GM12878 (cell line): ENCODE measurements around the gene RPS19BP1. TPM values are rescaled to one million over a fixed set of nuclear protein-coding genes. Genes with fewer than 3 reads are reported as not detected.

ENCODE experiments used
- ATAC-seq: fragments of 200-7000 bp; cut with Tn5 transposase; 3 replicates; pipeline ENCODE4 v1.9.1; 2020; ENCODE audit warnings: mild to moderate bottlenecking, moderate library complexity
- BruUV-seq: library from RNA; stranded (reverse); fragments of 400-500 nt; replicated peaks from 2 replicates; lab custom pipeline; 2021; lab: Mats Ljungman, UMichigan
- CTCF ChIA-PET: fragments of 300-600 bp; sonication (Branson Sonifier 250); formaldehyde crosslinking; extraction: SDS; loops from one replicate; lab custom pipeline; 2021; ENCODE audit warnings: inconsistent platforms; lab: Yijun Ruan, JAX
- POLR2A ChIA-PET: fragments of 350-600 bp; formaldehyde crosslinking; extraction: SDS; loops from one replicate; lab custom pipeline; 2021; ENCODE audit warnings: inconsistent platforms; lab: Charles Lee
- RAD21 ChIA-PET: fragments of 300-600 bp; sonication (Branson Sonifier 250); formaldehyde crosslinking; loops from one replicate; lab custom pipeline; 2023; ENCODE audit warnings: antibody characterized with exemption; ENCODE audit not compliant: unreplicated experiment; lab: Charles Lee
- SMC1A ChIA-PET: fragments of 300-600 bp; sonication (Branson Sonifier 250); formaldehyde crosslinking; loops from one replicate; lab custom pipeline; 2023; ENCODE audit not compliant: unreplicated experiment, uncharacterized antibody; lab: Charles Lee
- DNase-seq: peaks from one replicate; pipeline ENCODE4 v3.0.0-alpha.2; 2011; ENCODE audit warnings: low read depth, low spot score
- FAIRE-seq: peaks from 3 replicates; lab custom pipeline; 2011; peaks lifted over from hg19 to GRCh38; lab: Jason Lieb, UNC
- H2AFZ ChIP-seq: 2 replicates; pipeline ENCODE4 v1.6.0; 2011; ENCODE audit warnings: low read depth, low read length, control low read depth; ENCODE audit not compliant: control insufficient read depth
- H3K27ac ChIP-seq: 2 replicates; pipeline ENCODE4 v1.5.1; 2011; ENCODE audit warnings: control low read depth; ENCODE audit not compliant: control insufficient read depth, insufficient read depth
- H3K27me3 ChIP-seq, 2 experiments: replicated peaks in 1 of 2; 2 replicates each; pipeline versions ENCODE4 v1.6.0 to v1.6.1; 2011; ENCODE audit warnings: low read length in 1 of 2; ENCODE audit not compliant: control insufficient read depth in 2 of 2, insufficient read depth in 2 of 2
- H3K36me3 ChIP-seq, 2 experiments: 2 replicates each; pipeline ENCODE4 v1.5.1; 2011; ENCODE audit warnings: low read length in 1 of 2; ENCODE audit not compliant: control insufficient read depth in 2 of 2, insufficient read depth in 2 of 2
- H3K4me1 ChIP-seq: 2 replicates; pipeline ENCODE4 v1.6.1; 2011; ENCODE audit warnings: mild to moderate bottlenecking, low read length, moderate library complexity, mixed read lengths; ENCODE audit not compliant: control insufficient read depth, insufficient read depth
- H3K4me2 ChIP-seq: 2 replicates; pipeline ENCODE4 v1.6.0; 2011; ENCODE audit warnings: control low read depth; ENCODE audit not compliant: control insufficient read depth, insufficient read depth
- H3K4me3 ChIP-seq: fragments of 200-600 bp; sonication (generic); 2 replicates; pipeline ENCODE4 v1.5.1; 2016
- H3K79me2 ChIP-seq: 2 replicates; pipeline ENCODE4 v1.6.0; 2011; ENCODE audit warnings: low read length; ENCODE audit not compliant: control insufficient read depth, insufficient read depth
- H3K9ac ChIP-seq: 2 replicates; pipeline ENCODE4 v1.8.0; 2011; ENCODE audit warnings: low read length, control low read depth, mixed read lengths; ENCODE audit not compliant: control insufficient read depth, insufficient read depth
- H3K9me3 ChIP-seq: replicated peaks from 3 replicates; pipeline ENCODE4 v1.5.1; 2011; ENCODE audit warnings: mild to moderate bottlenecking, low read length; ENCODE audit not compliant: control insufficient read depth, insufficient read depth
- H4K20me1 ChIP-seq: 2 replicates; pipeline ENCODE4 v1.6.0; 2011; ENCODE audit not compliant: control insufficient read depth, insufficient read depth
- ATF2 ChIP-seq: IDR thresholded peaks from 2 replicates; pipeline ENCODE4 v1.6.1; 2012; ENCODE audit warnings: low read length, inconsistent platforms
- CHD1 ChIP-seq: IDR thresholded peaks from 2 replicates; pipeline ENCODE4 v1.6.1; 2012; ENCODE audit warnings: low read depth, low read length, improper control_type of control experiment
- HCFC1 ChIP-seq: fragments of 150-350 bp; IDR thresholded peaks from 2 replicates; pipeline ENCODE4 v1.6.1; 2014; ENCODE audit warnings: low read length
- HDGF ChIP-seq: fragments of 450-650 bp; IDR thresholded peaks from 2 replicates; pipeline ENCODE4 v1.6.1; 2016; ENCODE audit warnings: antibody characterized with exemption
- MXI1 ChIP-seq: fragments of 150-350 bp; IDR thresholded peaks from 2 replicates; pipeline ENCODE4 v1.6.1; 2011; ENCODE audit warnings: low read depth, mild to moderate bottlenecking, inconsistent platforms, low read length, improper control_type of control experiment
- NFYB ChIP-seq: IDR thresholded peaks from 2 replicates; pipeline ENCODE4 v1.6.1; 2011; ENCODE audit warnings: low read depth, mild to moderate bottlenecking, low read length, improper control_type of control experiment, moderate library complexity; ENCODE audit not compliant: insufficient read depth
- NR2C1 ChIP-seq: fragments of 450-650 bp; IDR thresholded peaks from 2 replicates; pipeline ENCODE4 v1.6.1; 2017; ENCODE audit warnings: antibody characterized with exemption, mild to moderate bottlenecking, moderate library complexity
- RAD51 ChIP-seq: fragments of 450-650 bp; IDR thresholded peaks from 2 replicates; pipeline ENCODE4 v1.6.1; 2016; ENCODE audit warnings: moderate library complexity, mild to moderate bottlenecking, inconsistent platforms
- RB1 ChIP-seq: fragments of 450-650 bp; formaldehyde crosslinking; IDR thresholded peaks from 2 replicates; pipeline ENCODE4 v1.6.1; 2017; ENCODE audit warnings: mild to moderate bottlenecking, borderline replicate concordance
- TAF1 ChIP-seq: IDR thresholded peaks from 2 replicates; pipeline ENCODE4 v1.6.1; 2011; ENCODE audit warnings: mild to moderate bottlenecking, low read depth, low read length, borderline replicate concordance
- TBL1XR1 ChIP-seq: IDR thresholded peaks from 2 replicates; pipeline ENCODE4 v1.6.1; 2012; ENCODE audit warnings: low read depth, low read length, improper control_type of control experiment
- YBX1 ChIP-seq: fragments of 450-650 bp; IDR thresholded peaks from 2 replicates; pipeline ENCODE4 v1.6.1; 2016; ENCODE audit warnings: antibody characterized with exemption
- YY1 ChIP-seq: IDR thresholded peaks from 2 replicates; pipeline ENCODE4 v1.6.1; 2011; ENCODE audit warnings: low read depth, mild to moderate bottlenecking, low read length
- ZBED1 ChIP-seq: IDR thresholded peaks from 2 replicates; pipeline ENCODE4 v1.6.1; 2016; ENCODE audit warnings: borderline replicate concordance
- ZNF207 ChIP-seq: fragments of 450-650 bp; IDR thresholded peaks from 2 replicates; pipeline ENCODE4 v1.6.1; 2014; ENCODE audit warnings: antibody characterized with exemption, mild to moderate bottlenecking, borderline replicate concordance
- WGBS: methylation state at CpG from one replicate; pipeline ENCODE4 v1.1.6; 2016; ENCODE audit warnings: low lambda C conversion rate; ENCODE audit not compliant: insufficient replicate concordance, insufficient coverage; ENCODE audit errors: missing lambda C conversion rate; 5-methylcytosine and 5-hydroxymethylcytosine counted together
- in situ Hi-C: fragments of 300-500 bp; cut with MboI; formaldehyde crosslinking; loops from 9 replicates; pipeline ENCODE4 v1.14.3; 2018; ENCODE audit warnings: mixed read lengths
- intact Hi-C: fragments of 100-400 bp; cut with micrococcal nuclease; formaldehyde crosslinking; loops from one replicate; pipeline ENCODE4 v1.14.2; 2022; ENCODE audit not compliant: unreplicated experiment
- polyA plus RNA-seq, 11 experiments: library from polyadenylated mRNA; depleted of rRNA in 4 of 11; unstranded in 6 of 11; stranded (reverse) in 5 of 11; fragments of >200 nt; fragmentation: Nextera tagmentation in 4 of 11; fragmentation: Illumina TruSeq in 1 of 11; extraction: Ambion mirVana in 4 of 11; extraction: Trizol in 1 of 11; gene quantifications; 1 replicate in 1 of 11; 2 replicates in 10 of 11; pipeline versions ENCODE4 v1.2.1 to v1.2.3, GENCODE V29; 2011 to 2016; ENCODE audit warnings: inconsistent platforms in 2 of 11, missing spikeins in 2 of 11, low read depth in 1 of 11
- total RNA-seq, 4 experiments: library from RNA; depleted of rRNA in 3 of 4; stranded (reverse); fragments of >200 nt in 3 of 4; fragmentation: Illumina TruSeq in 1 of 4; extraction: Trizol in 1 of 4; gene quantifications; 2 replicates each; pipeline versions ENCODE4 v1.2.1 to v1.2.3, GENCODE V29; 2013 to 2021

Gene RPS19BP1
- total and polyA plus RNA-seq, 10 of the 15 experiments (the other 5 are each of a cell fraction or from before 2014, with no cell fraction given): 2.7 to 206 (median 78.6) TPM

- TF ChIP-seq ATF2 (no peak), ZBED1 (no peak), TAF1 (no peak), RAD51 (no peak), HDGF (no peak), RB1 (no peak), CHD1 (no peak)
These were observed 21.6 kb upstream of the RPS19BP1 start (continued) for GRCh38 chr22:39554151-39554550.

DNA sequence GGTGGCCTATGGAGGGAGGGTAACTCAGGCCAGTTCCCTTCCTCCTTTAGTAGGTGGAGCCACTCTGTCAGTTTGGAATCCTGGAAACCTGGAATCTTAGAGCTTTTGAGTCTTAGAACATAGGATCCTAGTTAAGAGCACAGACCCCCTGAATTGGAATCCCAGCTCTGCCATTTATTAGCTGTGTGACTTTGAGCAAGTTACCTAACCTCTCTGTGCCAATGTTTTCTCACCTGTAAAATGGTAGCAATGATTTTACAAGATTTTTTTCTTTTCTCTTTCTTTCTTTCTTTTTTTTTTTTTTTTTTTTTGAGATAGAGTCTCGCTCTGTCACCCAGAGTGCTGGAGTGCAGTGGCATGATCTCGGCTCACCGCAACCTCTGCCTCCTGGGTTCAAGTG lies 20.9 kb upstream of the RPS19BP1 start:
- H3K9me3 ChIP-seq: no peaks in the 10 kb centered on the region
- H3K9ac ChIP-seq: no peak overlapping the region
- DNase-seq (no peak), ATAC-seq (no peak)
- no peak overlapping the region for H3K27ac ChIP-seq
- no peaks in the 10 kb centered on the region for H3K79me2 ChIP-seq
- ChIA-PET CTCF (no interaction called here), RAD21 (interaction anchor here (0.7 kb wide), 1 partner anchor 237 kb away, joined by 3 read pairs; no protein-coding TSS in a partner anchor), SMC1A (no interaction called here)
- no peak overlapping the region for H2AFZ ChIP-seq
- H4K20me1 ChIP-seq: no peaks in the 10 kb centered on the region
- TF ChIP-seq YY1 (no peak), NR2C1 (no peak), NFYB (no peak), TBL1XR1 (no peak), MXI1 (no peak), ZNF207 (no peak), YBX1 (no peak), HCFC1 (no peak)
- TF ChIP-seq, all 136 proteins: peak for 0
- H3K27me3 ChIP-seq: peaks cover 4 to 14% of the 10 kb centered on the region in 2 experiments
- no peaks in the 10 kb centered on the region for H3K36me3 ChIP-seq
- FAIRE-seq: no peak
- in situ Hi-C loops: no loop called here
- WGBS: 100% methylated on average over 1 of the region's 3 CpGs
- no TSS peak for BruUV-seq
- H3K4me1 ChIP-seq: no peaks in the 10 kb centered on the region
- POLR2A ChIA-PET: interaction anchor here (0.7 kb wide), 1 partner anchor 917 kb away, joined by 3 read pairs; no protein-coding TSS in a partner anchor
- H3K4me3 ChIP-seq: no peak overlapping the region
- intact Hi-C loops: no loop called here
- no peak overlapping the region for H3K4me2 ChIP-seq
